ENCODE data around the gene MINPP1. TPM values are rescaled to one million over a fixed set of nuclear protein-coding genes. Genes with fewer than 3 reads are reported as not detected.

Gene MINPP1
- total and polyA plus RNA-seq, 11 donors = 4.9 to 10.0 (median 6.7) TPM

GRCh38 chr10:87600581-87600980 is 95.9 kb downstream of the MINPP1 start:
- no peak overlapping the region for H3K27ac ChIP-seq
- intact Hi-C loops (cut with DNase I) = no loop called here
- ATAC-seq = no peak
- 78 to 83% (median 82%) methylated on average over 1 of the region's 1 CpG for WGBS, 4 donors
- H3K27me3 ChIP-seq = no peaks in the 10 kb centered on the region
- TF ChIP-seq CTCF (IDR thresholded peaks at IDR 0.05) (no peak), POLR2A (IDR thresholded peaks at IDR 0.05) (no peak)
- H3K36me3 ChIP-seq = no peaks in the 10 kb centered on the region
- DNase-seq = no peak
- no peaks in the 10 kb centered on the region for H3K9me3 ChIP-seq
- peaks cover 0 to under 1% (median 0%) of the 10 kb centered on the region in 12 donors for H3K4me1 ChIP-seq
- H3K4me3 ChIP-seq = no peak overlapping the region

Small RNA genes within 50 kb of the gene (microRNA-seq; reads per million reads assigned to microRNA genes)
- 0 reads per million in 4 donors for gene MIR4678

Other genes with a start within 250 kb of the MINPP1 start
- gene NUTM2D, start 147.1 kb upstream of the MINPP1 start, total RNA-seq = 1 to 10 TPM; 2.4 to 7.7 (median 5.2) TPM
- 10 to 100 TPM in 1 of 2 donors, 1 to 10 TPM in 1; 1.6 to 11.3 TPM for gene NUTM2D, start 147.1 kb upstream of the MINPP1 start, polyA plus RNA-seq
- gene PAPSS2, start 155.0 kb downstream of the MINPP1 start, total RNA-seq = 10 to 100 TPM in 3 of 9 donors, 1 to 10 TPM in 6; 3.1 to 32.6 (median 9.0) TPM
- 1 to 10 TPM; 1.9 to 5.8 TPM for gene PAPSS2, start 155.0 kb downstream of the MINPP1 start, polyA plus RNA-seq

All from heart left ventricle (tissue), 16 donors.